ENCODE data around the gene B4GALT6.
A peak's percentile ranks its signal among the peaks of the same experiment; 100 is the strongest.

The B4GALT6 gene

GRCh38 chr18:31680831-31681568 lies 3.4 kb downstream of the B4GALT6 start:
- Mint-ChIP-seq H3K27me3 (peaks cover 27% of the 10 kb centered on the region in 2 donors), H3K9me3 (no peaks in the 10 kb centered on the region), H3K36me3 (peaks cover 0 to 4% of the 10 kb centered on the region in 2 donors), H3K27ac (no peak overlapping the region), H3K4me3 (no peak overlapping the region), H3K4me1 (peaks cover 18 to 22% of the 10 kb centered on the region in 2 donors)
- no peak for ATAC-seq (replicated peaks)
- DNase-seq: no peak

GRCh38 chr18:31680433-31680811 lies 4.0 kb downstream of the B4GALT6 start:
- Mint-ChIP-seq H3K9me3 (no peaks in the 10 kb centered on the region), H3K27ac (no peak overlapping the region), H3K4me3 (no peak overlapping the region), H3K4me1 (peaks cover 14 to 18% of the 10 kb centered on the region in 2 donors), H3K27me3 (peaks cover 27% of the 10 kb centered on the region in 2 donors), H3K36me3 (peaks cover 0 to 4% of the 10 kb centered on the region in 2 donors)
- DNase-seq (no peak), ATAC-seq (replicated peaks) (no peak)

GRCh38 chr18:31679791-31680432 lies 4.5 kb downstream of the B4GALT6 start:
- no peaks in the 10 kb centered on the region for H3K9me3 Mint-ChIP-seq
- no peak overlapping the region for H3K4me3 Mint-ChIP-seq
- no peak overlapping the region for H3K27ac Mint-ChIP-seq
- H3K4me1 Mint-ChIP-seq: peaks cover 14 to 18% of the 10 kb centered on the region in 2 donors
- DNase-seq (no peak), ATAC-seq (replicated peaks) (no peak)
- peaks cover 27% of the 10 kb centered on the region in 2 donors for H3K27me3 Mint-ChIP-seq
- peaks cover 0 to 4% of the 10 kb centered on the region in 2 donors for H3K36me3 Mint-ChIP-seq

- no peak for ATAC-seq (replicated peaks)
- H3K36me3 Mint-ChIP-seq: peaks cover 0 to 3% of the 10 kb centered on the region in 2 donors
- peaks cover 12 to 15% of the 10 kb centered on the region in 2 donors for H3K4me1 Mint-ChIP-seq
- peaks cover 23 to 25% of the 10 kb centered on the region in 2 donors for H3K27me3 Mint-ChIP-seq
- no peak for DNase-seq
- no peak overlapping the region for H3K4me3 Mint-ChIP-seq
- H3K27ac Mint-ChIP-seq: no peak overlapping the region
- no peaks in the 10 kb centered on the region for H3K9me3 Mint-ChIP-seq
Observed at GRCh38 chr18:31679133-31679742, 5.1 kb downstream of the B4GALT6 start.

- no peak overlapping the region for H3K4me3 Mint-ChIP-seq
- H3K27me3 Mint-ChIP-seq: peaks cover 16 to 19% of the 10 kb centered on the region in 2 donors
- H3K4me1 Mint-ChIP-seq: peaks cover 7% of the 10 kb centered on the region in 2 donors
- no peaks in the 10 kb centered on the region for H3K9me3 Mint-ChIP-seq
- H3K36me3 Mint-ChIP-seq: no peaks in the 10 kb centered on the region
- DNase-seq (no peak), ATAC-seq (replicated peaks) (no peak)
- H3K27ac Mint-ChIP-seq: no peak overlapping the region
Observed at GRCh38 chr18:31678425-31678824, 6.0 kb downstream of the B4GALT6 start.

GRCh38 chr18:31677592-31677991 lies 6.8 kb downstream of the B4GALT6 start:
- ATAC-seq (replicated peaks) (peak; percentile 38 to 39), DNase-seq (no peak)
- H3K4me1 Mint-ChIP-seq: peaks cover 7% of the 10 kb centered on the region in 2 donors
- no peak overlapping the region for H3K4me3 Mint-ChIP-seq
- H3K36me3 Mint-ChIP-seq: no peaks in the 10 kb centered on the region
- no peak overlapping the region for H3K27ac Mint-ChIP-seq
- H3K27me3 Mint-ChIP-seq: peaks cover 16 to 19% of the 10 kb centered on the region in 2 donors
- H3K9me3 Mint-ChIP-seq: no peaks in the 10 kb centered on the region

- Mint-ChIP-seq H3K27me3 (peaks cover 9 to 10% of the 10 kb centered on the region in 2 donors), H3K36me3 (no peaks in the 10 kb centered on the region), H3K27ac (no peak overlapping the region), H3K9me3 (no peaks in the 10 kb centered on the region), H3K4me1 (peaks cover 5 to 7% of the 10 kb centered on the region in 2 donors), H3K4me3 (no peak overlapping the region)
- ATAC-seq (replicated peaks) (no peak), DNase-seq (no peak)
Observed at GRCh38 chr18:31675404-31675803, 9.0 kb downstream of the B4GALT6 start.

- no peaks in the 10 kb centered on the region for H3K9me3 Mint-ChIP-seq
- H3K36me3 Mint-ChIP-seq: no peaks in the 10 kb centered on the region
- H3K4me1 Mint-ChIP-seq: peaks cover 2 to 4% of the 10 kb centered on the region in 2 donors
- no peak for DNase-seq
- H3K27ac Mint-ChIP-seq: no peak overlapping the region
- H3K27me3 Mint-ChIP-seq: no peaks in the 10 kb centered on the region
- H3K4me3 Mint-ChIP-seq: no peak overlapping the region
- ATAC-seq (replicated peaks): no peak
Observed at GRCh38 chr18:31672628-31673135, 11.7 kb downstream of the B4GALT6 start.

GRCh38 chr18:31671951-31672350 lies 12.4 kb downstream of the B4GALT6 start:
- ATAC-seq (replicated peaks) (no peak), DNase-seq (no peak)
- Mint-ChIP-seq H3K27me3 (no peaks in the 10 kb centered on the region), H3K4me1 (no peaks in the 10 kb centered on the region), H3K4me3 (no peak overlapping the region), H3K9me3 (no peaks in the 10 kb centered on the region), H3K27ac (no peak overlapping the region), H3K36me3 (no peaks in the 10 kb centered on the region)

- no peak for ATAC-seq (replicated peaks)
Observed at GRCh38 chr18:31669541-31669940, 14.8 kb downstream of the B4GALT6 start.

GRCh38 chr18:31667185-31667584 lies 17.2 kb downstream of the B4GALT6 start:
- no peaks in the 10 kb centered on the region for H3K4me1 Mint-ChIP-seq
- no peaks in the 10 kb centered on the region for H3K9me3 Mint-ChIP-seq
- H3K4me3 Mint-ChIP-seq: no peak overlapping the region
- H3K36me3 Mint-ChIP-seq: no peaks in the 10 kb centered on the region
- DNase-seq: no peak
- H3K27ac Mint-ChIP-seq: no peak overlapping the region
- no peak for ATAC-seq (replicated peaks)
- H3K27me3 Mint-ChIP-seq: no peaks in the 10 kb centered on the region

More at GRCh38 chr18:31669541-31669940, 14.8 kb downstream of the B4GALT6 start:
- DNase-seq: no peak
- Mint-ChIP-seq H3K4me3 (no peak overlapping the region), H3K4me1 (no peaks in the 10 kb centered on the region), H3K36me3 (no peaks in the 10 kb centered on the region), H3K27me3 (no peaks in the 10 kb centered on the region), H3K27ac (no peak overlapping the region), H3K9me3 (no peaks in the 10 kb centered on the region)

- DNase-seq (no peak), ATAC-seq (replicated peaks) (no peak)
- no peak overlapping the region for H3K27ac Mint-ChIP-seq
Observed at GRCh38 chr18:31666055-31666454, 18.3 kb downstream of the B4GALT6 start.

GRCh38 chr18:31664101-31664500 lies 20.3 kb downstream of the B4GALT6 start:
- Mint-ChIP-seq H3K4me3 (no peak overlapping the region), H3K9me3 (no peaks in the 10 kb centered on the region), H3K4me1 (peaks cover 5 to 7% of the 10 kb centered on the region in 2 donors), H3K27me3 (no peaks in the 10 kb centered on the region), H3K36me3 (no peaks in the 10 kb centered on the region), H3K27ac (no peak overlapping the region)
- no peak for DNase-seq
- ATAC-seq (replicated peaks): no peak

More at GRCh38 chr18:31666055-31666454, 18.3 kb downstream of the B4GALT6 start:
- H3K27me3 Mint-ChIP-seq: no peaks in the 10 kb centered on the region
- no peaks in the 10 kb centered on the region for H3K36me3 Mint-ChIP-seq
- H3K4me1 Mint-ChIP-seq: no peaks in the 10 kb centered on the region
- no peak overlapping the region for H3K4me3 Mint-ChIP-seq
- H3K9me3 Mint-ChIP-seq: no peaks in the 10 kb centered on the region

- no peak for DNase-seq
- H3K27me3 Mint-ChIP-seq: no peaks in the 10 kb centered on the region
Observed at GRCh38 chr18:31661965-31662364, 22.4 kb downstream of the B4GALT6 start.

More at GRCh38 chr18:31661965-31662364, 22.4 kb downstream of the B4GALT6 start:
- no peak for ATAC-seq (replicated peaks)
- H3K4me1 Mint-ChIP-seq: peaks cover 16 to 26% of the 10 kb centered on the region in 2 donors
- H3K4me3 Mint-ChIP-seq: no peak overlapping the region
- H3K27ac Mint-ChIP-seq: no peak overlapping the region
- no peaks in the 10 kb centered on the region for H3K9me3 Mint-ChIP-seq
- H3K36me3 Mint-ChIP-seq: no peaks in the 10 kb centered on the region

All from stimulated activated naive B cell treated with anti-CD40 and anti-IgM and Interleukin-4, amounts not matched to agents 10 μg/mL and 1 μg/mL and 100 μg/mL, for 72 hours (primary cell).